ENCODE results near the gene TUBA4A.

DNA sequence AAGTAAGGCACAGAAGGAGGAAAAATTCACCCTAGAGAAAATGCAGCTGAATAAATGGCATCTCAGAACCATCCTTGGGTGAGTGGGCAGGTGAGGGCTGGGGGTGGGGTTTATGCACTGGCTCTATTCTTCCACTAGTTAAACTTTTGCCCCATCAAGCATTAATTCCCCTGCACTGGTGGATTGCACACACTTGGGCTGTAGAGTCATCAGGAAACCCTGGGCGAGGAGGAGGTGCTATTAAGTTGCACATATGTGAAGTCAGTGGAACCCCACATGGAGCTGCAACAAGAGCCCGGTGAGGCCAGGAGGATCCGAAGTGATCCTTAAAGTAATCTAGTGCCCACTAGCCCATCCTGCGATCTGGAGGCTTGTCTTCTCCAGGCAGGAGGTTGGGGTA lies 18.6 kb upstream of the TUBA4A start:
- TF ChIP-seq, protein P1, sequence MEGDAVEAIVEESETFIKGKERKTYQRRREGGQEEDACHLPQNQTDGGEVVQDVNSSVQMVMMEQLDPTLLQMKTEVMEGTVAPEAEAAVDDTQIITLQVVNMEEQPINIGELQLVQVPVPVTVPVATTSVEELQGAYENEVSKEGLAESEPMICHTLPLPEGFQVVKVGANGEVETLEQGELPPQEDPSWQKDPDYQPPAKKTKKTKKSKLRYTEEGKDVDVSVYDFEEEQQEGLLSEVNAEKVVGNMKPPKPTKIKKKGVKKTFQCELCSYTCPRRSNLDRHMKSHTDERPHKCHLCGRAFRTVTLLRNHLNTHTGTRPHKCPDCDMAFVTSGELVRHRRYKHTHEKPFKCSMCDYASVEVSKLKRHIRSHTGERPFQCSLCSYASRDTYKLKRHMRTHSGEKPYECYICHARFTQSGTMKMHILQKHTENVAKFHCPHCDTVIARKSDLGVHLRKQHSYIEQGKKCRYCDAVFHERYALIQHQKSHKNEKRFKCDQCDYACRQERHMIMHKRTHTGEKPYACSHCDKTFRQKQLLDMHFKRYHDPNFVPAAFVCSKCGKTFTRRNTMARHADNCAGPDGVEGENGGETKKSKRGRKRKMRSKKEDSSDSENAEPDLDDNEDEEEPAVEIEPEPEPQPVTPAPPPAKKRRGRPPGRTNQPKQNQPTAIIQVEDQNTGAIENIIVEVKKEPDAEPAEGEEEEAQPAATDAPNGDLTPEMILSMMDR (IDR thresholded peaks at IDR 0.05), result no peak
- no peak for TF ChIP-seq POLR2A (IDR thresholded peaks at IDR 0.05)

Data from vagina (tissue), 2 donors.